ENCODE measurements around the gene FXYD3.

The FXYD3 gene

DNA sequence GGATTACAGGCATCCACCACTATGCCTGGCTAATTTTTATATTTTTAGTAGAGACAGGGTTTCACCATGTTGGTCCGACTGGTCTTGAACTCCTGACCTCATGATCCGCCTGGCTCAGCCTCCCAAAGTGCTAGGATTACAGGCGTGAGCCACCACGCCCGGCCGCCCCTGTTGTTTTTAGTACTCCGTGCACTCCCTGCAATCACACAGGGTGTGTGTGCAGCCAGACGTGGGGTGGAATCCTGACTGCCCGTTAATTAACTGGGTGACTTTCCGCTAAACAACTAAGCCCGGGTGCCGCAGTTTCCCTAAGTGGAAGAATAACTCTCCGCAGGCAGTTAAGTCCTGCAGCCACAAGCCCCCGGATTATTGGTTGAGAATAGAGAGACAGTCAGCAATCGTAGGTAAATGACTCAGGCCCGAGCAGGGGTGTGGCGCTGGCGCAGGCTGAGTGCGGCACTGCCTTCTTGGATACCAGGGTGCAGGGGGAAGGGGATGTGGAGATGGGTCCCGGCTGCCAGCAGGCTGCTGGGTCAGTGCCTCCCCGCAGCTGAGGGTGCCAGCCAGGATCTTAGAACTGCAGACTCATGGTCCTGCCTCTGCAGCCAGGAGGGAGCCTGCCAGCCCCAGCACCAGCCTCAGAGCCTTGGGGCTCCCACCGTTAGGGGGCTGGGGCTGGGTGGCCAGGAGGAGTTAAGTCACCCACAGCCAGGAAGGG lies 6.1 kb upstream of the FXYD3 start:
- TF ChIP-seq POLR2A (IDR thresholded peaks at IDR 0.05; ENCODE audit: extremely low read depth, insufficient read length) = no peak
- TF ChIP-seq, protein P1, sequence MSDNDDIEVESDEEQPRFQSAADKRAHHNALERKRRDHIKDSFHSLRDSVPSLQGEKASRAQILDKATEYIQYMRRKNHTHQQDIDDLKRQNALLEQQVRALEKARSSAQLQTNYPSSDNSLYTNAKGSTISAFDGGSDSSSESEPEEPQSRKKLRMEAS (IDR thresholded peaks at IDR 0.05; ENCODE audit: low read depth, low read length) = no peak
- no peak overlapping the region for H3K4me3 ChIP-seq (ENCODE audit: low read depth, low read length)
- DNase-seq (ENCODE audit: low read depth) = no peak

DNA sequence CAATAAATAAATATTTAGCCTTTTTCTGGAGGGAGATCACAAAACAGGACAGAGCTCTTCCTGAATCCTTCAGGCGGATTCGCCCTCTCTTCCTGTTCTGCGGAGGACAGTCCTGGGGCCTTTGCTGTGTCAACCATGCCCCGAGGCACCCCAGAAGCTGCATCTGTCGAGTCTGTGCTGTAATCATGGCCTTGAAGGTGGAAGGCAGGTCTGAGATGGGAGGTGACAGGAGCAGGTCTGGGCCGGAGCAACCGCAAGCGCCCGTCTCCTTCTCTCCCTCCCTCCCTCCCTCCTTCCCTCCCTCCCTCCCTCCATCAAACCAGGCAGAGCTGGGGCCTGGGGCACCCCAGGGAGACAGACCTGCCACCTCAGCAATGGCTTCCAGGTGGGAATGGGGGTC lies 4.6 kb upstream of the FXYD3 start:
- TF ChIP-seq, protein P1 (IDR thresholded peaks at IDR 0.05; ENCODE audit: low read depth, low read length) = no peak
- TF ChIP-seq, protein P2, sequence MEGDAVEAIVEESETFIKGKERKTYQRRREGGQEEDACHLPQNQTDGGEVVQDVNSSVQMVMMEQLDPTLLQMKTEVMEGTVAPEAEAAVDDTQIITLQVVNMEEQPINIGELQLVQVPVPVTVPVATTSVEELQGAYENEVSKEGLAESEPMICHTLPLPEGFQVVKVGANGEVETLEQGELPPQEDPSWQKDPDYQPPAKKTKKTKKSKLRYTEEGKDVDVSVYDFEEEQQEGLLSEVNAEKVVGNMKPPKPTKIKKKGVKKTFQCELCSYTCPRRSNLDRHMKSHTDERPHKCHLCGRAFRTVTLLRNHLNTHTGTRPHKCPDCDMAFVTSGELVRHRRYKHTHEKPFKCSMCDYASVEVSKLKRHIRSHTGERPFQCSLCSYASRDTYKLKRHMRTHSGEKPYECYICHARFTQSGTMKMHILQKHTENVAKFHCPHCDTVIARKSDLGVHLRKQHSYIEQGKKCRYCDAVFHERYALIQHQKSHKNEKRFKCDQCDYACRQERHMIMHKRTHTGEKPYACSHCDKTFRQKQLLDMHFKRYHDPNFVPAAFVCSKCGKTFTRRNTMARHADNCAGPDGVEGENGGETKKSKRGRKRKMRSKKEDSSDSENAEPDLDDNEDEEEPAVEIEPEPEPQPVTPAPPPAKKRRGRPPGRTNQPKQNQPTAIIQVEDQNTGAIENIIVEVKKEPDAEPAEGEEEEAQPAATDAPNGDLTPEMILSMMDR (IDR thresholded peaks at IDR 0.05; ENCODE audit: low read depth, low read length) = no peak
- DNase-seq (ENCODE audit: low read depth) = no peak
- no peak overlapping the region for H3K4me3 ChIP-seq (ENCODE audit: low read depth, low read length)

DNA sequence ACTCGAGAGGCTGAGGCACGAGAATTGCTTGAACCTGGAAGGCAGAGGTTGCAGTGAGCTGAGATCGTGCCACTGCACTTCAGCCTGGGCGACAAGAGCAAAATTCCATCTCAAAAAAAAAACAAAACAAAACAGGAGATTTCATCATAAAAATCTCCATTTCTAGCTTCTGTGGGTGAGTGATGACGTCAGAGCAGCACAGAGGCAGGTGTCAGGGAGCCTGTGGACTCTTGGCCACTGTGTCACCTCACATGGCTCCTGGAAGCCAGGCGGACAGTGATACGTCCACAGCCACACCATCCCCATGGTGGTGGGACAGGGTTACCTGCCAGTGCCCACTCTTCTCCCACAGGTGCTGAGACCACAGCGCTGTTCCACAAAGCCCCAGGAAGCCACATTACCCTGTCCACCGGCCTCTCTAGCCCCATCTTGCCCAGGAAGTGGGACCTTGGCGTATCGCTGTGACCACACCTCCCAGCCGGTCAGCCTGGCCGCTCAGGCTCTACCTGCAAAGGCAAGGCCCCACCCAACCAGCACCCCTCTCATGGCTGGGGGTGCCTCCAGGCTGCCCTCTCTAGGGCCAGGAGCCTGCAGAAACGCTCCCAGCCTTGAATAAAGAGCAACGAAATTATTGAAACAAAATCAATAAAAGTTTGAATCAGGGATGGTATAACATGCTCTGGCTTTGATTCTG lies 2.5 kb upstream of the FXYD3 start:
- no peak overlapping the region for H3K4me3 ChIP-seq (ENCODE audit: low read depth, low read length)
- TF ChIP-seq, protein P1 (IDR thresholded peaks at IDR 0.05; ENCODE audit: low read depth, low read length) = no peak
- TF ChIP-seq, protein P2 (IDR thresholded peaks at IDR 0.05; ENCODE audit: low read depth, low read length) = no peak
- TF ChIP-seq MYC (IDR thresholded peaks at IDR 0.05; ENCODE audit: low read depth, low read length) (no peak), POLR2A (IDR thresholded peaks at IDR 0.05; ENCODE audit: extremely low read depth, insufficient read length) (no peak)
- DNase-seq (ENCODE audit: low read depth) = no peak

DNA sequence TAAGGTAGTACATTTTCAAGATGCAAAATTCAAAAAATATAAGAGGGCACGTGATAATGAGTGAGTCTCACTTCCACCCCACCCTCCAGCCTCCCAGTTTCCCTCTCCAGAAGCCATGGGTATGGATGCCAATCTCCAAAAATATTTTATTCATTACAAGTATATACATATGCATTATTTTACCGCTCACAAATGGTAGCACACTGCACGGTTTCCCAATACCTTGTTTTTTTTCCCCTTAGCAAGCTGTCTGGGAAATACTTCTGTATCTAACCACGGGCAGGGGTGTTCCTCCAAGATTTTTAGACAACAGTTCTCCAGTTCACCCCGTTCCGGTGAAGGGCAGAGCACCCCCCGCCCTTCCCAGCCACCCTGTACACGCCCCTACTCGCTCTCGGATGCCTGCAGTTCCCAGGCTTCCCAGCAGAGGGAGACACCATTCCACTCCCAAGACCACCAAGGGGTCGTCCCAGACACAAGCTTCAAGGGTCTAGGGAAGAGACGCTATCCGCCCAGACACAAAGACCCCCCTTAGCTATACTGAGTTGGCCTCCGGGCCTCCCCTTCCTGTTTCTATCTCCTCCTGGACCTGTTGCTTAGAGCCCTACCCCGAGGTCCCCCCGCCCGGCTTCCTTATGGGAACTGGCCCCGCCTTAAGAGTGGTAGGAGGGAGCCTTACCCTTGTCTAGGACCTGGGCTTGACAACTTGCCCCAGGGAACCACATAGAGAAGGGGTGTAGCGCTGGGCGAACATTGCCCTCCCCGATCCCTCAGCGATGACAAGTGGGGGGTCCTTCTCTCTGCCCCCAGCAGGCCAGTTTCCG lies 1.1 kb upstream of the FXYD3 start:
- peak; percentile 43 for DNase-seq (ENCODE audit: low read depth)
- TF ChIP-seq, protein P2 (IDR thresholded peaks at IDR 0.05; ENCODE audit: low read depth, low read length) = peak; percentile 82
- TF ChIP-seq MYC (IDR thresholded peaks at IDR 0.05; ENCODE audit: low read depth, low read length) = no peak
- TF ChIP-seq, protein P1 (IDR thresholded peaks at IDR 0.05; ENCODE audit: low read depth, low read length) = no peak
- no peak overlapping the region for H3K4me3 ChIP-seq (ENCODE audit: low read depth, low read length)

DNA sequence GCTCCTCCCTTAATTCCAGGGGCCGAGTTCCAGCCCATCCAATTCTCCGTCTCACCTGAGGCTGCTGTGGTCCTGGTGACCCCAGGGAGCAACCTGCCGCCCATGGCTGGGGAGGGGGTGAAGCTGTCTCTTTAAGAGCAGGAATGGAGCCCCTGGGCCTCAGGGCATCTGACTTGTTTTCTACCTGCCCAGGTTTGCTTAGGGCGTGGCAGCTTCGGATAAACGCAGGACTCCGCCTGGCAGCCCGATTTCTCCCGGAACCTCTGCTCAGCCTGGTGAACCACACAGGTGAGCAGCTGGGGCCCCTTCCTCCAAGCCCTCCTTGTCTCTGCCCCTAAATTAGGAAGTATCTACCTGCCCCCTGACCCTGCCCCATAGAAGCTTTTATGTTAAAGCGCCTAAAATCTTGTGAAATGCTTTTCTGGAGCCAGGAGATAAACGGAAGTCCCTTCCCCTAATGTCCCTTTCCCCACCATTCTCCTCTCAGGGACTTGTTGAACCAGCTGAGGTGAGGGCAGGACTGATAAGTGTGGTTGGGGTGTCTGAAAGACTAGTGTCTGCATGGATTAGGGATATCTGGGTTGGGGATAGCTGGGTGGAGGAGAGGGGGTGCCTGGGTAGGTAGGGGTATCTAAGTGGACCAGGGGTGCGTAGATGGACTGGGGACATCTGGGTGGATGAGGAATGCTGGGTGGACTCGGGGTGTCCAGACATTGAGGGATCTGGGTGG lies 614 bp downstream of the FXYD3 start:
- H3K4me3 ChIP-seq (ENCODE audit: low read depth, low read length) = no peak overlapping the region
- TF ChIP-seq, protein P2 (IDR thresholded peaks at IDR 0.05; ENCODE audit: low read depth, low read length) = no peak
- TF ChIP-seq MYC (IDR thresholded peaks at IDR 0.05; ENCODE audit: low read depth, low read length) (no peak), POLR2A (IDR thresholded peaks at IDR 0.05; ENCODE audit: extremely low read depth, insufficient read length) (no peak)
- TF ChIP-seq, protein P1 (IDR thresholded peaks at IDR 0.05; ENCODE audit: low read depth, low read length) = no peak
- no peak for DNase-seq (ENCODE audit: low read depth)
